Central memory CD4-positive, alpha-beta T cell (primary cell): ENCODE data around the gene CLTRN.
"Not testable (repeated sequence)": the region's sequence is repeated elsewhere in the genome, so short reads cannot be mapped to it uniquely, and the experiment has no call there.

Source experiments
- DNase-seq: peaks from one replicate; pipeline ENCODE4 v3.0.0; 2022
- total RNA-seq, 3 experiments: gene quantifications; one replicate each; lab custom pipeline; 2026; lab: John Stamatoyannopoulos, UW

Gene CLTRN
- total RNA-seq, result 0 reads per million in 3 experiments

GRCh38 chrX:15664487-15665444, at the start of gene CLTRN:
Gene CLTRN, minus strand, starts transcription at chrX:15664805. Its CDS starts 30 bp downstream, at chrX:15664775.
- DNase-seq, result no peak

DNA sequence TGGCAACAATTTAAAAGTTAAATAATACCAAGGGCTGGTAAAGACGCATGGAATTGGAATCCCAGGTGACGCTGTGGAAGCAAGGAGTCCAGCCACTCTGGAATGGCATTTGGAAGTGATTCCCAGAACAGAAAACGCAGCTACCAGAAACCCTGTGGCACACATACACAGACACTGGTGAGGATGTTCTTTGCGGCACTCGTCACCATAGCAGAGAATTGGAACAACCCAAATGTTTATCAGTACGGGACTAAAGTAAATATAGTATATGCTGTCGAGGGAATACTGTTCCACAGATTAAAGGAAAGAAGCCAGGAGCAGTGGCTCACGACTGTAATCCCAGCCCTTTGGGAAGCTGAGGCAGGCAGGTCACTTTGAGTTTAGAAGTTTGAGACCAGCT, 39.7 kb upstream of the CLTRN start:
- DNase-seq, result not testable (repeated sequence)

GRCh38 chrX:15703809-15704208, 39.2 kb upstream of the CLTRN start:
- not testable (repeated sequence) for DNase-seq

DNA sequence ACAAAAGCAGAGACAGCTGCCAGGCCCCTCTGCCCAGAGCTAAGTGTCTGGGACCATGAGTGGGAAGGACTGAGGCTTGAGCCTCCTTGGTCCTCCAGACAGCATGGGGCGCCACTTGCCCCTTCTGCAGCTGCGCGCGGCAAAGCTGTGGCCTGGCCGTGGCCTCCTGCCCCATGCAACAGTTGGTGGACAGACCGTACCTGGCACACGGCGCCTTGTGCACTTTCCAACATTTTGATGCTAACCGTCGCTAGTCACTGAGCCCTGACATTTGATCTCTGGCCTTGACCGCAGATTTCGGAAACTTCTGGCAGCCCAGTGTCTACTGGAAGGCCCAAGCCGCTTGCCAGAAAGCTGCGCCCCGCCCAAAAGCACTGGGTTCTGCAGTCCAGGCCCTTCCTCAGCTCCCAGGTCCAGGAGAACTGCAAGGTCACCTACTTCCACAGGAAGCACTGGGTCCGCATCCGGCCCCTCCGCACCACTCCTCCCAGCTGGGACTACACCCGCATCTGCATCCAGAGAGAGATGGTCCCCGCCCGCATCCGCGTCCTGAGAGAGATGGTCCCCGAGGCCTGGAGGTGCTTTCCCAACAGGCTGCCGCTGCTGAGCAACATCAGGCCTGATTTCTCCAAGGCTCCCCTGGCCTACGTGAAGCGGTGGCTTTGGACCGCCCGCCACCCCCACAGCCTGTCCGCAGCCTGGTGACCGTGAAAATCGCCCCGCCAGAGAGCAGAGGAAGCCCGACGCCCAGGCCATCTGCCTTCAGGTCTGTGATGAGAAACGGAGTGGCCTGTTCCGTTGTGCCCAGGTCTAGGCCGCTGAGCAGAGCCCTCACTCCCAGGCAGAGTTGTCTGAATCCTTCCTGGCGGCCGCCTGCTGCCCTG, 38.1 kb upstream of the CLTRN start:
- no peak for DNase-seq

- no peak for DNase-seq
Measured at GRCh38 chrX:15696516-15696915, 31.9 kb upstream of the CLTRN start.

GRCh38 chrX:15694941-15695451, 30.4 kb upstream of the CLTRN start:
- DNase-seq, result no peak

- DNase-seq, result peak; percentile 69
Measured at GRCh38 chrX:15686818-15687685, 22.4 kb upstream of the CLTRN start.

GRCh38 chrX:15683193-15683592, 18.6 kb upstream of the CLTRN start:
- no peak for DNase-seq

GRCh38 chrX:15681433-15681832, 16.8 kb upstream of the CLTRN start:
- no peak for DNase-seq

DNA sequence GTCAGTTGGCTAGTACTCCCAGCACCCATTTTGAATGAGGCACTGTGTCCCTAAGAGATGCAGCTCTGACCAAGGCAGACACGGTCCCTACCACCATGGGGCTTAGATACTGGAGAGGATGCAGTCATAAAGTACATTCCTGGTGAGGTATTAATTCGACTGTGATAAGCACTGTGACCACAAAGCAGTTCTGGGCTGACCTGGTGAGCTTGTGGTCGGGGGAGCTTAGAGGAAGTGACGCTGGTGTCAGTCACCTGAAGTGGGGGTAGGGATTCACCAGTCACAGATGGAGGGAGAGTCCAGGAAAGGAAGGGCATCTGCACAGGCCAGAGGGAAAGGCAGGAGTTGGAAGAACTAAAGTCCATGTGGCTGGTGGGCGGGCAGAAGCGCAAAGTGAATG, 15.8 kb upstream of the CLTRN start:
- DNase-seq, result no peak

DNA sequence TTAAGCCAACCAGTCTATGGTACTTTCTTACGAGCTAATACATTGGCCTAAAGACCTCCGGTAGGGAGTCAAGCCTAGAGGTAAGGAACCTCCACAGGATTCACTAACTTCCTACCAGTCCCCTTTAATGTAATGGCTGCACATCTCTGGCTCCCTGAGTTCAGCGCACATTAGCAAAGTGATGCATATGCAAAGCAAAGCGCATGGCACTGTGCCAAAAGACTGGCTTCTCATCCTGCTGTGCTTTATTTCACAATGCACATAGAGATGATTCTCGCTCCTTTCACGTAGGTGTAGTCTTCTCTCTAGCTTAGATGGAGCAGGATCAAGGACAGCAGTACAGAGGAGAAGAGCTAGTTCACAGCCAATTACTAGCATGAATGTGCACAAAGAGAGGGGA, 14.6 kb upstream of the CLTRN start:
- no peak for DNase-seq

- DNase-seq, result no peak
Measured at GRCh38 chrX:15678339-15678738, 13.7 kb upstream of the CLTRN start.

- no peak for DNase-seq
Measured at GRCh38 chrX:15676886-15677285, 12.3 kb upstream of the CLTRN start.

DNA sequence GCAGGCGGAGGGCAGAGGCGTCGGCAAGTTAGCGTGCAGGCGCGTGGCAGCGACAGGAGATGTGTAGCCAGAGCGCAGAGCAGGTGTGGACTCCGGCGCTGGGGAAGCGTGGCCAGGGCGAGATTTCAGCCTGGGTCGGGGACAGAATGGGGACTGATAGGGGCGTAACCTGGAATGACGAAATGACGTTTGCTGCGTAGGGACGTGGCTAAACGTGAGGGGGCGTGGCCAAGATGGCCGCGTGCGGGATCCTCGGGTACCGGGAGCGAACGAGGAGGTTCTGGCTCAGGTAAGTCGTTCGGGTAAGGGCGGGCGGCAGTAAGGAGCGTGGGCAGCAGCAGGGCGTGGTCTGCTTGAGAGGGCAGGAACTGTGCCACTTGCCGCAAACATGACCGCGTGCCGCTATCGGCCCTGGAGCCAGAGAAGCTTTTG, 10.9 kb upstream of the CLTRN start:
- no peak for DNase-seq

DNA sequence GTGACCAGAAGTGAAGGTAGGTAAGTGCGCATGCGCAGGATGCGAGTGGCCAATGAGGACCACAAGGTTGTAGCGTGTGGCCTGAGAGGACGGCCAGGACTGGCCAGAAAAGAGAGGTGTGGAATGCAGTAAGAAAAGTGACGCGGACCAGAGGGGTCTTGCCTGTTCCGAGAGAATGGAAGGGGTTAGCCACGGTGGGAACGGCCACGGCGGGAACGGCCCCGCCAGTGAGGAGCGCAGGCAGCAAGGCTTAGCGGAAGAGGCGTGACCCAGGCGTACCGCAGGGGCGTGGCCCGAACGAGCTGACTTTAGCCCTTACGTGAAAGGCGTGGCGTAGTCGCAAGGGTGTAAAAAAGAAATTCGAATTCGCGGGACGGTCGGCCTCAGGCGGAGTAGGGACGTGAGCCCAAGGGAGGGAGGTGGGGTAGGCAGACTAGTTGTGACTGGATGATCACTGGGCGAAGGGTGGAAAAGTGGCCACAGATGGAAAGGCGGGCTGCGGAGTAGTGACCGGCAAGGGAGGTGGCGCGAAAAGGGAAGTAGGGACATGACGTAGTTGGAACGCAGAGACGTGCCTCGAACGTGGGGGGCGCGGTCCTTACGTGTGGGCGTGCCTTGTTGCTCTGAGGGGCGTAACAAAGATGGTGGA, 10.4 kb upstream of the CLTRN start:
- peak; percentile 97 for DNase-seq

GRCh38 chrX:15674514-15674840, 9.9 kb upstream of the CLTRN start:
- no peak for DNase-seq

- no peak for DNase-seq
Measured at GRCh38 chrX:15673970-15674369, 9.4 kb upstream of the CLTRN start.

DNA sequence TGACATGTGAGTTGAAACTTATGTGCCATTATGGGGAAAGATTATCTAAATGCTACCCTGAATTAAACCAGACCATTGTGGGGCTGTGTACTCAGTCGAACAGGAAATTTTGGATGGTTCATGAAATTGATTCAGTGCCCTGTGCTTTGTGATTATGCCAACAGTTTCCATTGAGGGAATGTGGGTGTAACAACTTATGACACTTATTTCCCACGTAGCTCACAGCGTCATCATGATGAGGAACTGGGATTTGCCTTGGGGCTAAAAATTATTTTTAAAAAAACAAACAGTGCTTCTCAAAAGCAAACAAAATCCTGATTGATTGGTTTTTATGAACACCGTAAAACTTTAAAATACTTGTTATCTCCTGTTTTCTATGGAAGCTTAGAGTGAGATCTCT, 8.3 kb upstream of the CLTRN start:
- no peak for DNase-seq

DNA sequence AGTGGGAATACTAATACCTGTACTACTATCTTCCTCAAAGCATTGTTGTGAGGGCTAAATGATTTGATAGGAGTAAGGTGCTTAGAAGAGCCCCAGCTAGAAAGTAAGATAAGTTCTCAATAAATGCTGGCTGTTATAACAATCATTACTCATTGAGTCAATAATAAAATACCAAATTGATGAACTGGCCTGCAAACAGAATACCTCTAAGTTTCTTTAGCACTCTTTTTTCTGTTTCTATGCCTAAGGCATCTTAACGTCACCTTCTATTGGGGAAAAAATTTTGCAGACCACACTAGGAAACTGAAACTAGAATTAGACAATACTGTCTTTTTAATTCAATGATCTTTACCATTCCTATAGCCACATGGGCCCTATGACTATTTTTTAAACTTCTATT, 1.2 kb downstream of the CLTRN start:
- no peak for DNase-seq

GRCh38 chrX:15654804-15655203, 9.8 kb downstream of the CLTRN start:
- not testable (repeated sequence) for DNase-seq

GRCh38 chrX:15653961-15654360, 10.6 kb downstream of the CLTRN start:
- no peak for DNase-seq

GRCh38 chrX:15647510-15647909, 17.1 kb downstream of the CLTRN start:
- not testable (repeated sequence) for DNase-seq
